Suprapubic skin (tissue), 3 donors: Measurements from ENCODE around the gene ORC3.

Experiments used
- POLR2A ChIP-seq, 2 donors: fragments of 450-650 bp; IDR thresholded peaks; one replicate each; pipeline ENCODE4 v1.6.1; 2017; ENCODE audit warnings: antibody characterized with exemption in 2 of 2, mild to moderate bottlenecking in 2 of 2, moderate library complexity in 2 of 2
- TF ChIP-seq, protein P1 (sequence below), 2 donors: fragments of 200-600 bp in 1 of 2; fragments of 450-650 bp in 1 of 2; sonication (generic) in 1 of 2; IDR thresholded peaks; one replicate each; pipeline ENCODE4 v1.5.1; 2016 to 2019; ENCODE audit warnings: antibody characterized with exemption in 2 of 2, mild to moderate bottlenecking in 1 of 2, moderate library complexity in 1 of 2

DNA sequence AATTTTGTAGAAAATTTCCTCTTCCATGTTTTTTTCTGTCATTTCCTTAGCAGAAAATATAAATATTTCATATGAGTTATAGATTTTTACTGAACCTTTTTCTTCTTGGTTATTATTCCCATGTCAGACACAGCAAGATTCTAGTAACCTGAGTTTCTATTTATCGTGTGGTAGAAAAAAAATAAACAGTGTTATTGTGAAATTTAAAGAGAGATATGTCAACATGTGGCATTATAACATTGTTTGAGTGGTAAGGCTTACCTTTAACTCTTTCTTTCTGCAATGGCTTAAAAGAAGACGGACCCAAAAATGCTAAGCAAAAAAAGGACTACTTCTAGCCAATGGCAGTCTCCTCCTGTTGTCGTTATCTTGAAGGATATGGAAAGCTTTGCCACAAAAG, 18.9 kb downstream of the ORC3 start:
- TF ChIP-seq POLR2A (IDR thresholded peaks at IDR 0.05) = no peak
- TF ChIP-seq, protein P1, sequence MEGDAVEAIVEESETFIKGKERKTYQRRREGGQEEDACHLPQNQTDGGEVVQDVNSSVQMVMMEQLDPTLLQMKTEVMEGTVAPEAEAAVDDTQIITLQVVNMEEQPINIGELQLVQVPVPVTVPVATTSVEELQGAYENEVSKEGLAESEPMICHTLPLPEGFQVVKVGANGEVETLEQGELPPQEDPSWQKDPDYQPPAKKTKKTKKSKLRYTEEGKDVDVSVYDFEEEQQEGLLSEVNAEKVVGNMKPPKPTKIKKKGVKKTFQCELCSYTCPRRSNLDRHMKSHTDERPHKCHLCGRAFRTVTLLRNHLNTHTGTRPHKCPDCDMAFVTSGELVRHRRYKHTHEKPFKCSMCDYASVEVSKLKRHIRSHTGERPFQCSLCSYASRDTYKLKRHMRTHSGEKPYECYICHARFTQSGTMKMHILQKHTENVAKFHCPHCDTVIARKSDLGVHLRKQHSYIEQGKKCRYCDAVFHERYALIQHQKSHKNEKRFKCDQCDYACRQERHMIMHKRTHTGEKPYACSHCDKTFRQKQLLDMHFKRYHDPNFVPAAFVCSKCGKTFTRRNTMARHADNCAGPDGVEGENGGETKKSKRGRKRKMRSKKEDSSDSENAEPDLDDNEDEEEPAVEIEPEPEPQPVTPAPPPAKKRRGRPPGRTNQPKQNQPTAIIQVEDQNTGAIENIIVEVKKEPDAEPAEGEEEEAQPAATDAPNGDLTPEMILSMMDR (IDR thresholded peaks at IDR 0.05) = no peak
